Kidney epithelial cell (primary cell): ENCODE measurements around the gene TST. TPM values are rescaled to one million over a fixed set of nuclear protein-coding genes. Genes with fewer than 3 reads are reported as not detected.

Experiments used
- DNase-seq: peaks from one replicate; pipeline ENCODE4 v3.0.0-alpha.2; 2010; ENCODE audit warnings: low read depth
- H3K27me3 ChIP-seq: 2 replicates; pipeline ENCODE4 v1.6.0; 2011; ENCODE audit warnings: low read length; ENCODE audit not compliant: control insufficient read depth, insufficient read depth
- H3K36me3 ChIP-seq: 2 replicates; pipeline ENCODE4 v1.5.1; 2011; ENCODE audit warnings: low read length; ENCODE audit not compliant: control insufficient read depth, insufficient read depth
- H3K4me3 ChIP-seq: 2 replicates; pipeline ENCODE4 v1.5.1; 2011; ENCODE audit warnings: low read depth, mild to moderate bottlenecking, control low read depth, low read length
- total RNA-seq: library from RNA; depleted of rRNA; stranded (reverse); fragments of >200 nt; gene quantifications from 2 replicates; pipeline ENCODE4 v1.2.3, GENCODE V29; 2015
- TF ChIP-seq, protein P1 (sequence below): IDR thresholded peaks from 2 replicates; pipeline ENCODE4 v1.5.1; 2011; ENCODE audit warnings: mild to moderate bottlenecking, moderate library complexity, low read length, control low read depth, inconsistent platforms; ENCODE audit not compliant: insufficient read depth, poor library complexity, severe bottlenecking

TST gene
- total RNA-seq, 1 donor from 2014 or later = 64.3 TPM

DNA sequence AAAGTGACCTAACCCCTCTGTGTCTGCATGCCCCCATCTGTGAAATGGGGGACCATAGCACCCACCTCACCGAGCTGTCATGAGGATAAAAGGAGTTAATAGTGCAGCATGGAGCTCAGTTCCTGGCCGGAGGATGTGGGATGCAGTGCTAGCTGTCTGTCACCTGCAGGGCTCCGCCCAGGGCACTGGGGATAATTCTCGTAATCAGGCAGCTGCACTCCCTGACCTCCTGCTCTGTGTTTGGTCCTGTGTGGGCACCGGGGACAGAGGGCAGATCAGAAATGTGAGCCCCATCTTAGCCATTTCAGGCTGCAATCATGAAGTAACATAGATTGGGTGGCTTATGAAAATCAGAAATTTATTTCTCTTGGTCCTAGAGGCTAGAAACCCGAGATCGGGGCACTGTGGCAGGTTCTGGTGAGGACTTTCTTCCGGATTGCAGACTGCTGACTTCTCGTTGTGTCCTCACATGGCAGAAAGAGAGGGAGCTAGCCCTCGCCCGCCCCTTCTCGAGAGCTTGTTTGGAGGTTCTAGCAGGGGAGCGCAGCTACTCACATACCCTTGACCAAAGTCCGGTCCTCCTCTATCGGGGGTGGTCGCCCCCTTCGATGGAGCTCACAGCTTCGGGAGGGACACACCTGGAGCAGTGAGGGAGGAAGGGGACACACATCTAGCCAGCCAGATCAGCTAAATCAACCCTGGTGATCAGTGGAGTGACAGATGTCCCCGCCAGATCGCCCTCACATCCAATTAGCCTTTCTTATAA, 35.5 kb upstream of the TST start:
- Histone ChIP-seq H3K4me3 (no peak overlapping the region), H3K27me3 (no peaks in the 10 kb centered on the region), H3K36me3 (no peaks in the 10 kb centered on the region)
- TF ChIP-seq, protein P1, sequence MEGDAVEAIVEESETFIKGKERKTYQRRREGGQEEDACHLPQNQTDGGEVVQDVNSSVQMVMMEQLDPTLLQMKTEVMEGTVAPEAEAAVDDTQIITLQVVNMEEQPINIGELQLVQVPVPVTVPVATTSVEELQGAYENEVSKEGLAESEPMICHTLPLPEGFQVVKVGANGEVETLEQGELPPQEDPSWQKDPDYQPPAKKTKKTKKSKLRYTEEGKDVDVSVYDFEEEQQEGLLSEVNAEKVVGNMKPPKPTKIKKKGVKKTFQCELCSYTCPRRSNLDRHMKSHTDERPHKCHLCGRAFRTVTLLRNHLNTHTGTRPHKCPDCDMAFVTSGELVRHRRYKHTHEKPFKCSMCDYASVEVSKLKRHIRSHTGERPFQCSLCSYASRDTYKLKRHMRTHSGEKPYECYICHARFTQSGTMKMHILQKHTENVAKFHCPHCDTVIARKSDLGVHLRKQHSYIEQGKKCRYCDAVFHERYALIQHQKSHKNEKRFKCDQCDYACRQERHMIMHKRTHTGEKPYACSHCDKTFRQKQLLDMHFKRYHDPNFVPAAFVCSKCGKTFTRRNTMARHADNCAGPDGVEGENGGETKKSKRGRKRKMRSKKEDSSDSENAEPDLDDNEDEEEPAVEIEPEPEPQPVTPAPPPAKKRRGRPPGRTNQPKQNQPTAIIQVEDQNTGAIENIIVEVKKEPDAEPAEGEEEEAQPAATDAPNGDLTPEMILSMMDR = no peak
- DNase-seq = no peak

DNA sequence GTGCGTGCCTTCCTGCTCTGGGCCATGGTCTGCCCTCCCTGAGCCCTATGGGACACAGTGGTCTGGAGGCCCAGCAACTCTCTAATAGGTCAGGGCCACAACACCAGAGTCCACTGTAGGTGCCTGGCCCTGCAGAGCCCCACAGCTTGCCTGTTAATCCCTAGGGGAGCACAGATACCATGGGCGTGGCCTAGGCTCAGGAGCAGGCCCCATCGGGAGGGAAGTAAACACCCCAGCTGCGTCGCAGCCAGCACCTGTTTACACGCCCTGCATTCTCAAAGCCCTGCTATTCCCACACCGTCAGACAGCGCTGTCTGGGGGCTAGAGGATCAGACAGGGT, 34.8 kb upstream of the TST start:
- no peak overlapping the region for H3K4me3 ChIP-seq
- TF ChIP-seq, protein P1 = no peak
- no peak for DNase-seq
- H3K36me3 ChIP-seq = no peaks in the 10 kb centered on the region
- no peaks in the 10 kb centered on the region for H3K27me3 ChIP-seq

DNA sequence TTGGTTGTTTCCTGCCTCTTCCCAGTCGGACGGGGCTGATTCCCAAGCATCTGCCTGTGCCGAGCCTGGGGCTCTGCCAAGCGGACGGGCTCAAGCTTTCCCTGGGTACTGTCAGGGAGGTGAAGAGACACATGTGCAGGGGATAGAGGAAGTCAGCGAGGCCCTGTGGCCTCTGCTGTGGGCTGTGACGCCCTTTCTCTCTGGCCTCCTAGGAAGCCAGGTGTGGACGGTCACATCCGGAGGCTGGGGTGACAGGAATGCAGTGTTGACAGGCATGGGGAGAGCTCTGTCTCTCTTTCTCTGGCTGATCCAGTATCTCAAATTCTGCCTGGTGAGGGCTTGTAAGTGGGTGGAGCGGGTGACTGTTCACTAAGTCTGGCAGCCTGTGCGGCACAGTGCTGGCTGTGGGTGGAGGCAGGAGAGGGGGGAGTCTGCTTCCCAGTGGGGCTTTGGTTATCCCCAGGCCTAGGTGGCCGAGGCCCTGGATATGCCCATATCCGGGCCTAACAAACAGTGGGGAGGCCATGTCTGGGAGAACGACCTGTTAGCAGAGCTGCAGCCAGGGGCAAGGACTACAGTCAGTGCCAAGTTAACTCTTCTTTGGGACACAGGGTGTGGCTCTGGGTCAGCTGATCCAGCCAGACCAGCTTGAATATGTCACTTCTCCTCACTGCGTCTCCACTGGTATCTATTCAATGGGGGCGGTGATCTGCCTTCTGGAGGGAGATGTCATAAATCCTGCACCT, 34.2 kb upstream of the TST start:
- DNase-seq = no peak
- H3K36me3 ChIP-seq = no peaks in the 10 kb centered on the region
- no peaks in the 10 kb centered on the region for H3K27me3 ChIP-seq
- H3K4me3 ChIP-seq = no peak overlapping the region
- TF ChIP-seq, protein P1 = no peak

DNA sequence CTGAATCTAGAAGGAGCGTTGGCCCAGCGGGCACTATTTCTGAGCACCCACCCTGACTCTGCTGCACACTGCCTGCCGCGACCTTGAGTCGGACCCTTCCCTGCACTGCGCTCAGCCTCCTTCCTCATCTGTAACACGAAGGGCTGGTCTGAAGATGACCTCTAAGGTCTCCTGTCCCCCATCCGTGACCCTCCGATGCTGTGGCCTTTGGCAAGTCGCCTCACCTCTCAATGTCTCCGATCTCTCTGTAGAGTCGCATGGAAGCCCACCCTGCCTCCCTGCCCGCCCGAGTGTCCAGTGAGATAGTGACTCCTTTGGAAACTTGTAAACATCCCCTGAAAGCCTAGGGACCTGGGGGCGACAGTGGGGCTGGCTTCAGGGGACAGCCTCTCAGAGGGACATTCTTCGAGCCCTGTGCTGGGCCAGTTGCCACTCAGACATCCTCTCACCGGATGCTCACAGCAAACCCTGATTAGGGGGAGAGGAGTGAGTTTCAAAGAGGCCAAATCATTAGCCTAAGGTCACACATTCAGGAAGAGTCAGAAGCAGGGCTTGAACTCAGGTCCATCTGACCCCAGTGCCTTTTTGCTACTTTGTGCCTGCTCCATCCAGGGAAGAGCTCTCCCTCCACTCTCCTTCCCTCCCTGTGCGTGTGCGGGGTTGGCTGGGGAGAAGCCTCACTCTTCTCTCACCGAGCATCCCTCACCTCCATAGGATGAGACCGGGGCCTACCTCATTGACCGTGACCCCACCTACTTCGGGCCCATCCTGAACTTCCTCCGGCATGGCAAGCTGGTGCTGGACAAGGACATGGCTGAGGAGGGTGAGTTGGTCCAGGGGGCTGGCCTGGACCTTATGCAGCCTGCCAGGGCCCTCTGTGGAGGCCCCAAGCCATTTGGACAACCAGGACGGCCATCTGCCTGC, 33.4 kb upstream of the TST start:
- no peak for DNase-seq
- Histone ChIP-seq H3K4me3 (peak overlapping the region; percentile 73), H3K36me3 (no peaks in the 10 kb centered on the region), H3K27me3 (no peaks in the 10 kb centered on the region)
- TF ChIP-seq, protein P1 = no peak

DNA sequence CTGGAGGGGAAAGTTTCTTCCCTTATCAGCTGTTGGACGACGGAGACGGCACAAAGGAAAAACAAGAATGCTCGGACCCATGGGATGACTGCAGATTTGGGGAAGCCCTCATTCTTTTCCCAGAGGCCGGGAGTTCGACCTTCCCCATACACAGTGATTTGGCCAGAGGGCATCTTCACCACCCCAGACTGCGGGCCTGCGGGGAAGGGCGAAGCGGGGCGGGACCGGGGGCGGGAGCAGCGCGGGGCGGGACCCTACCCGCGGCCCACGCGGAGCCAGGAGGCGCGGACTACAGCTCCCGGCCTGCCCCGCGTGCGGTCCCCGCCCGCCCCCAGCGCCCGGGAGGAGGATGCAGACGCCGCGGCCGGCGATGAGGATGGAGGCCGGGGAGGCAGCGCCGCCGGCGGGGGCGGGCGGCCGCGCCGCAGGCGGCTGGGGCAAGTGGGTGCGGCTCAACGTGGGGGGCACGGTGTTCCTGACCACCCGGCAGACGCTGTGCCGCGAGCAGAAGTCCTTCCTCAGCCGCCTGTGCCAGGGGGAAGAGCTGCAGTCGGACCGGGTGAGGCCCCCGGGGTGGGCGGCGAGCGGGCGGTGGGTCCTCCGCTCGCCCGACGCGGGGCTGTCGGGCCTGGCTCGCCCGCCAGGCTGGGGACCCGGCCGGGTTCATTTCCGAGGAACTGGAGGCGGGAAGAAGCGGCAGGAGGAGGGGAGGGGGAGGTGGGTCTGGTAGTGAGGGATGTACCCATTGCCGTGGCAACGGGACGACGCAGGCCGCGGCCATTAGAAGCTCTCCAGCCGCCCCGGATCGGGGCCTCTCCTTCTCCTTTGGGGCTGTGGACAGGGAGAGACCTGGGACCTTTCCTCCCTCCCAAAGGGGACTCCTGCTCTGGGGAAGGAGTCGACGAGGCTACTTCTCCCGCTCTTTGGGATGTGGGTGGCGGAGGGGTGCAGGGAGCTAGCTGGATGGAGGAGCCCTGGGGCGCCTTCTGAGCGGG, 32.4 kb upstream of the TST start, which contains the start of gene KCTD17:
Gene KCTD17, plus strand, starts transcription at position 352 of the 995 bp plus-strand sequence. Its CDS starts 19 bp downstream, at position 371.
- H3K4me3 ChIP-seq = peak within 1 kb of the TSS; percentile 73
- TF ChIP-seq, protein P1 = no peak
- no peaks in the 10 kb centered on the region for H3K36me3 ChIP-seq
- no peak for DNase-seq
- H3K27me3 ChIP-seq = no peaks in the 10 kb centered on the region
